Vagina (tissue), 2 donors: ENCODE measurements around the gene DCTD.

Source experiments
- POLR2A ChIP-seq, 2 donors: fragments of 450-650 bp; IDR thresholded peaks; one replicate each; pipeline ENCODE4 v1.6.1; 2017; ENCODE audit warnings: antibody characterized with exemption in 2 of 2, mild to moderate bottlenecking in 2 of 2, moderate library complexity in 2 of 2
- POLR2AphosphoS5 ChIP-seq, 2 donors: sonication (generic); formaldehyde crosslinking; IDR thresholded peaks; one replicate each; pipeline ENCODE4 v1.9.0; 2017; ENCODE audit warnings: antibody characterized with exemption in 2 of 2, mild to moderate bottlenecking in 2 of 2, low read depth in 1 of 2; ENCODE audit not compliant: insufficient read depth in 1 of 2
- TF ChIP-seq, protein P1 (sequence below), 3 experiments: fragments of 450-650 bp in 2 of 3; fragments of 200-600 bp in 1 of 3; sonication (generic) in 1 of 3; IDR thresholded peaks; one replicate each; pipeline ENCODE4 v1.5.1; 2017 to 2019; ENCODE audit warnings: antibody characterized with exemption in 3 of 3, mild to moderate bottlenecking in 2 of 3, moderate library complexity in 2 of 3

DNA sequence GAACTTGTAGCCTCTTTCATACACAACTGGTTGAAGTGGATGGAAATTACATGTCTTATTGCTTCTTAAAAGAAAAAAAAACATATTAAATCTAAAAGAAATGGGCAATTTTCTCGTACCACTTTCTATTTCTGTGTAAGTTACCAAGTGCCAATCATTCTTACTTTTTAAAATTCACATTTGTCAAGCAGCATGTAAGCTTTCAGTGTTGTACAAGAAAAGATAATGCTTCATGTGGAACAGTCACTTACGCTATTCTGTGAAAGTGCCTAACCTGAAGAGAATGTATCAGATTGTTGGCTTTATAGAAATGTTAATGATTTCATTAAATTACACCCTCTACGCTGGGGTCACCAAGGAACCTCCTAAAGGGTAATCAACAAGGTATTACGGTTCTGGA, 4.4 kb upstream of the DCTD start:
- TF ChIP-seq, protein P1, sequence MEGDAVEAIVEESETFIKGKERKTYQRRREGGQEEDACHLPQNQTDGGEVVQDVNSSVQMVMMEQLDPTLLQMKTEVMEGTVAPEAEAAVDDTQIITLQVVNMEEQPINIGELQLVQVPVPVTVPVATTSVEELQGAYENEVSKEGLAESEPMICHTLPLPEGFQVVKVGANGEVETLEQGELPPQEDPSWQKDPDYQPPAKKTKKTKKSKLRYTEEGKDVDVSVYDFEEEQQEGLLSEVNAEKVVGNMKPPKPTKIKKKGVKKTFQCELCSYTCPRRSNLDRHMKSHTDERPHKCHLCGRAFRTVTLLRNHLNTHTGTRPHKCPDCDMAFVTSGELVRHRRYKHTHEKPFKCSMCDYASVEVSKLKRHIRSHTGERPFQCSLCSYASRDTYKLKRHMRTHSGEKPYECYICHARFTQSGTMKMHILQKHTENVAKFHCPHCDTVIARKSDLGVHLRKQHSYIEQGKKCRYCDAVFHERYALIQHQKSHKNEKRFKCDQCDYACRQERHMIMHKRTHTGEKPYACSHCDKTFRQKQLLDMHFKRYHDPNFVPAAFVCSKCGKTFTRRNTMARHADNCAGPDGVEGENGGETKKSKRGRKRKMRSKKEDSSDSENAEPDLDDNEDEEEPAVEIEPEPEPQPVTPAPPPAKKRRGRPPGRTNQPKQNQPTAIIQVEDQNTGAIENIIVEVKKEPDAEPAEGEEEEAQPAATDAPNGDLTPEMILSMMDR (IDR thresholded peaks at IDR 0.05) = no peak
- no peak for TF ChIP-seq POLR2A (IDR thresholded peaks at IDR 0.05)
- TF ChIP-seq POLR2AphosphoS5 (IDR thresholded peaks at IDR 0.05; ENCODE audit: insufficient read depth in 1 of 2, low read depth in 1 of 2) = no peak
